HEK293 (cell line): ENCODE results near the gene TP53BP2.

Experiments used
- CTCF ChIA-PET: fragments of 350-600 bp; formaldehyde crosslinking; extraction: SDS; loops from one replicate; lab custom pipeline; 2021; ENCODE audit warnings: antibody characterized with exemption; lab: Yijun Ruan, JAX
- POLR2A ChIA-PET: fragments of 300-600 bp; formaldehyde crosslinking; extraction: SDS; loops from one replicate; lab custom pipeline; 2020; ENCODE audit warnings: antibody characterized with exemption, inconsistent platforms; lab: Yijun Ruan, JAX
- H3K27ac ChIP-seq: fragments of 200-500 bp; sonication (Bioruptor generic); 2 replicates; pipeline ENCODE4 v1.5.1; 2014; ENCODE audit warnings: low read depth, low read length, control low read depth, inconsistent platforms; ENCODE audit errors: extremely low read depth
- H3K36me3 ChIP-seq, 2 experiments: fragments of 200-500 bp in 1 of 2; sonication (Bioruptor generic) in 1 of 2; 1 replicate in 1 of 2; 2 replicates in 1 of 2; pipeline ENCODE4 v1.5.1; 2014 to 2017; ENCODE audit warnings: inconsistent platforms in 2 of 2, low read length in 2 of 2; ENCODE audit not compliant: control insufficient read depth in 2 of 2, insufficient read depth in 1 of 2
- H3K4me1 ChIP-seq: fragments of 200-500 bp; sonication (Bioruptor generic); 2 replicates; pipeline ENCODE4 v1.5.1; 2014; ENCODE audit warnings: mild to moderate bottlenecking, low read length, inconsistent platforms; ENCODE audit not compliant: control insufficient read depth, insufficient read depth
- H3K4me3 ChIP-seq: 2 replicates; pipeline ENCODE4 v1.5.1; 2011; ENCODE audit warnings: low read depth, mild to moderate bottlenecking, control low read depth, low read length, moderate library complexity
- H3K9me3 ChIP-seq: fragments of 200-500 bp; sonication (Bioruptor generic); 2 replicates; pipeline ENCODE4 v1.5.1; 2014; ENCODE audit warnings: low read depth, low read length, inconsistent platforms; ENCODE audit not compliant: control insufficient read depth, insufficient read depth
- AEBP2 ChIP-seq: fragments of 450-650 bp; formaldehyde crosslinking; IDR thresholded peaks from 2 replicates; pipeline ENCODE4 v1.5.1; 2016; ENCODE audit warnings: missing biosample characterization, missing genetic modification characterization, borderline replicate concordance
- KLF8 ChIP-seq: fragments of 450-650 bp; formaldehyde crosslinking; IDR thresholded peaks from 2 replicates; pipeline ENCODE4 v1.5.1; 2016; ENCODE audit warnings: missing biosample characterization, missing genetic modification characterization
- PATZ1 ChIP-seq: fragments of 450-650 bp; formaldehyde crosslinking; IDR thresholded peaks from 2 replicates; pipeline ENCODE4 v1.5.1; 2016; ENCODE audit warnings: missing biosample characterization, missing genetic modification characterization
- PRDM2 ChIP-seq: fragments of 450-650 bp; formaldehyde crosslinking; IDR thresholded peaks from 2 replicates; pipeline ENCODE4 v1.5.1; 2016; ENCODE audit warnings: missing biosample characterization, missing genetic modification characterization, borderline replicate concordance
- SP7 ChIP-seq: fragments of 450-650 bp; formaldehyde crosslinking; IDR thresholded peaks from 2 replicates; pipeline ENCODE4 v1.5.1; 2016; ENCODE audit warnings: missing biosample characterization, missing genetic modification characterization
- ZBTB49 ChIP-seq: fragments of 450-650 bp; formaldehyde crosslinking; IDR thresholded peaks from 2 replicates; pipeline ENCODE4 v1.5.1; 2016; ENCODE audit warnings: missing biosample characterization, missing genetic modification characterization, low read depth
- ZBTB6 ChIP-seq: fragments of 450-650 bp; formaldehyde crosslinking; IDR thresholded peaks from 2 replicates; pipeline ENCODE4 v1.5.1; 2017; ENCODE audit warnings: missing biosample characterization, missing genetic modification characterization
- ZBTB8A ChIP-seq: fragments of 450-650 bp; formaldehyde crosslinking; IDR thresholded peaks from 2 replicates; pipeline ENCODE4 v1.5.1; 2016; ENCODE audit warnings: missing biosample characterization, missing genetic modification characterization
- ZNF121 ChIP-seq: fragments of 450-650 bp; formaldehyde crosslinking; IDR thresholded peaks from 2 replicates; pipeline ENCODE4 v1.5.1; 2016; ENCODE audit warnings: missing biosample characterization, missing genetic modification characterization
- ZNF132 ChIP-seq: fragments of 450-650 bp; formaldehyde crosslinking; IDR thresholded peaks from 2 replicates; pipeline ENCODE4 v1.5.1; 2017; ENCODE audit warnings: missing biosample characterization, missing genetic modification characterization, borderline replicate concordance
- ZNF223 ChIP-seq: fragments of 450-650 bp; formaldehyde crosslinking; IDR thresholded peaks from 2 replicates; pipeline ENCODE4 v1.5.1; 2016; ENCODE audit warnings: missing biosample characterization, missing genetic modification characterization
- ZNF324 ChIP-seq: fragments of 450-650 bp; formaldehyde crosslinking; IDR thresholded peaks from 2 replicates; pipeline ENCODE4 v1.5.1; 2016; ENCODE audit warnings: missing biosample characterization, missing genetic modification characterization
- ZNF341 ChIP-seq: fragments of 450-650 bp; formaldehyde crosslinking; IDR thresholded peaks from 2 replicates; pipeline ENCODE4; 2016; ENCODE audit warnings: low read depth, missing biosample characterization, missing genetic modification characterization
- ZNF426 ChIP-seq: fragments of 450-650 bp; formaldehyde crosslinking; IDR thresholded peaks from 2 replicates; pipeline ENCODE4 v1.5.1; 2017; ENCODE audit warnings: missing biosample characterization, missing genetic modification characterization, mild to moderate bottlenecking, inconsistent platforms, moderate library complexity
- ZNF544 ChIP-seq: fragments of 450-650 bp; formaldehyde crosslinking; IDR thresholded peaks from 2 replicates; pipeline ENCODE4 v1.5.0; 2017; ENCODE audit warnings: missing biosample characterization, missing genetic modification characterization
- ZNF558 ChIP-seq: fragments of 450-650 bp; formaldehyde crosslinking; IDR thresholded peaks from 2 replicates; pipeline ENCODE4 v1.5.1; 2016; ENCODE audit warnings: missing biosample characterization, missing genetic modification characterization
- ZNF600 ChIP-seq: fragments of 450-650 bp; formaldehyde crosslinking; IDR thresholded peaks from 2 replicates; pipeline ENCODE4 v1.5.1; 2016; ENCODE audit warnings: missing biosample characterization, missing genetic modification characterization
- ZNF654 ChIP-seq: fragments of 450-650 bp; formaldehyde crosslinking; IDR thresholded peaks from 2 replicates; pipeline ENCODE4 v1.5.1; 2016; ENCODE audit warnings: low read depth, missing biosample characterization, missing genetic modification characterization
- ZNF791 ChIP-seq: fragments of 450-650 bp; formaldehyde crosslinking; IDR thresholded peaks from 2 replicates; pipeline ENCODE4 v1.5.1; 2016; ENCODE audit warnings: missing biosample characterization, missing genetic modification characterization

Gene TP53BP2

GRCh38 chr1:223847781-223848345 lies 2.1 kb upstream of the TP53BP2 start:
- Histone ChIP-seq H3K27ac (no peak overlapping the region), H3K9me3 (no peaks in the 10 kb centered on the region), H3K4me1 (peaks cover 3% of the 10 kb centered on the region; the same call in 1 of the 2 replicates), H3K36me3 (no peaks in the 10 kb centered on the region), H3K4me3 (no peak overlapping the region)
- ChIA-PET POLR2A (interaction anchor here (4.3 kb wide), 1 partner anchor 12 kb away, joined by 21 read pairs; no protein-coding TSS in a partner anchor), CTCF (interaction anchor here (1.0 kb wide), 1 partner anchor 12 kb away, joined by 4 read pairs; no protein-coding TSS in a partner anchor)
- TF ChIP-seq ZNF600 (tag by site-specific recombination) (0 out of 2 replicates have a peak, but pooled peaks have one; percentile 17), ZNF341 (tag by site-specific recombination) (0 out of 2 replicates have a peak, but pooled peaks have one; percentile 39), ZNF426 (tag by site-specific recombination) (no peak)

GRCh38 chr1:223845037-223845809 lies 524 bp downstream of the TP53BP2 start:
- ChIA-PET CTCF (interaction anchor here (0.7 to 3.4 kb wide), 9 partner anchors 8 to 322 kb away, joined by 3 to 17 read pairs (median 4); no protein-coding TSS in a partner anchor), POLR2A (interaction anchor here (0.6 to 4.3 kb wide), 12 partner anchors 9 to 338 kb away, joined by 3 to 21 read pairs (median 4); partner anchors contain the start of gene DEGS1)
- Histone ChIP-seq H3K4me3 (peak overlapping the region; percentile 96), H3K9me3 (no peaks in the 10 kb centered on the region), H3K4me1 (peaks cover 14% of the 10 kb centered on the region), H3K27ac (peak overlapping the region; percentile 99), H3K36me3 (no peaks in the 10 kb centered on the region)
- TF ChIP-seq ZNF132 (tag by site-specific recombination) (no peak), SP7 (tag by site-specific recombination) (peak; percentile 7; the same call in 1 of the 2 replicates), ZBTB8A (tag by site-specific recombination) (peak; percentile 93), KLF8 (tag by site-specific recombination) (peak; percentile 82; the same call in 1 of the 2 replicates), ZBTB49 (tag by site-specific recombination) (no peak), ZNF558 (tag by site-specific recombination) (no peak), ZNF791 (tag by site-specific recombination) (no peak), ZBTB6 (tag by site-specific recombination) (no peak), PATZ1 (tag by site-specific recombination) (peak; percentile 72; the same call in 1 of the 2 replicates), ZNF121 (tag by site-specific recombination) (no peak), ZNF223 (tag by site-specific recombination) (no peak; the same call in 1 of the 2 replicates), ZNF654 (tag by site-specific recombination) (no peak), AEBP2 (no peak), PRDM2 (peak; percentile 77; the same call in 1 of the 2 replicates), ZNF544 (tag by site-specific recombination) (no peak), ZNF324 (tag by site-specific recombination) (no peak)
